Measurements from ENCODE around the gene IER2. TPM values are rescaled to one million over a fixed set of nuclear protein-coding genes. Genes with fewer than 3 reads are reported as not detected.

IER2 gene
- total RNA-seq, 1 experiment from 2014 or later = 80.4 TPM

DNA sequence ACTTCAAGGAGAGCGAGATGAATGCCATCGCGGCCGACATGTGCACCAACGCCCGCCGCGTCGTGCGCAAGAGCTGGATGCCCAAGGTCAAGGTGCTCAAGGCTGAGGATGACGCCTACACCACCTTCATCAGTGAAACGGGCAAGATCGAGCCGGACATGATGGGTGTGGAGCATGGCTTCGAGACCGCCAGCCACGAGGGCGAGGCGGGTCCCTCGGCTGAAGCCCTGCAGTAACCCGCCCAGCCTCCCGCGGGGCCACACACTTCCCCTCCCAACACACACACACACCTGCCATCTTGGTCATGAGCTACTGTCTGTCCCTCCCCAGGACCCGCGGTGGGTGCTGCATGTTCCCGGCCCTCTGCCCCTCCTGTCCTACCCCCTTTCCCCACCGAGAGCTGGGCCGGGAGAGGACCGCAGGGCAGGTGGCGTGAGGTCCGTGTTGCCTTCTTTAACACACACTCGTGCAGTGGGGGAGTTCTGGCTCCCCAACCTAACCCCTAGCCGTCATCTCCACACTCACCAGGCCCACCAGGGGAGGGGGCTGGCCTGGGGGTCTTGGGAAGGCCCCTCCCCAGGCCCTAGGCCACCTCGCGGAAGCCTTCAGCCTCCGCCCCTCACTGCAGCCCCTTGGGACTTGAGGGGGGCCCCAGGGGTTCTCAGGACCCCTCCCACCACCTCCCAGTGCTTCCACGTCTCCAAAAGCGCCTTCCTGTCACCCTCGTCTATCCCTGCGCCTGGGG lies 11.9 kb upstream of the IER2 start:
- H3K27ac ChIP-seq (ENCODE audit: low read length) = no peak overlapping the region
- POLR2A ChIA-PET = no interaction called here
- no peaks in the 10 kb centered on the region; the same call in 1 of the 2 replicates for H3K36me3 ChIP-seq (ENCODE audit: control insufficient read depth, insufficient read depth, low read length)
- TF ChIP-seq REST (IDR thresholded peaks at IDR 0.05; ENCODE audit: insufficient read depth in 1 of 2, low read depth in 2 of 2, low read length in 1 of 2) (no peak), SIN3A (IDR thresholded peaks at IDR 0.05; ENCODE audit: borderline replicate concordance, insufficient read depth, low read depth, low read length) (no peak), POLR2AphosphoS5 (IDR thresholded peaks at IDR 0.05; ENCODE audit: low read depth, low read length) (no peak), TCF7L2 (IDR thresholded peaks at IDR 0.05; ENCODE audit: low read depth, low read length) (no peak)
- TF ChIP-seq, protein P1, sequence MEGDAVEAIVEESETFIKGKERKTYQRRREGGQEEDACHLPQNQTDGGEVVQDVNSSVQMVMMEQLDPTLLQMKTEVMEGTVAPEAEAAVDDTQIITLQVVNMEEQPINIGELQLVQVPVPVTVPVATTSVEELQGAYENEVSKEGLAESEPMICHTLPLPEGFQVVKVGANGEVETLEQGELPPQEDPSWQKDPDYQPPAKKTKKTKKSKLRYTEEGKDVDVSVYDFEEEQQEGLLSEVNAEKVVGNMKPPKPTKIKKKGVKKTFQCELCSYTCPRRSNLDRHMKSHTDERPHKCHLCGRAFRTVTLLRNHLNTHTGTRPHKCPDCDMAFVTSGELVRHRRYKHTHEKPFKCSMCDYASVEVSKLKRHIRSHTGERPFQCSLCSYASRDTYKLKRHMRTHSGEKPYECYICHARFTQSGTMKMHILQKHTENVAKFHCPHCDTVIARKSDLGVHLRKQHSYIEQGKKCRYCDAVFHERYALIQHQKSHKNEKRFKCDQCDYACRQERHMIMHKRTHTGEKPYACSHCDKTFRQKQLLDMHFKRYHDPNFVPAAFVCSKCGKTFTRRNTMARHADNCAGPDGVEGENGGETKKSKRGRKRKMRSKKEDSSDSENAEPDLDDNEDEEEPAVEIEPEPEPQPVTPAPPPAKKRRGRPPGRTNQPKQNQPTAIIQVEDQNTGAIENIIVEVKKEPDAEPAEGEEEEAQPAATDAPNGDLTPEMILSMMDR (IDR thresholded peaks at IDR 0.05) = no peak
- no peaks in the 10 kb centered on the region for H3K4me1 ChIP-seq (ENCODE audit: control insufficient read depth, insufficient read depth, low read length)
- DNase-seq (ENCODE audit: low read depth, low spot score) (no peak), ATAC-seq (no peak)
- in situ Hi-C loops (cut with HindIII; ENCODE audit: low pct_unique_long_range_greater_than_20kb, low sequenced_read_pairs) (no loop called here), intact Hi-C loops (cut with micrococcal nuclease; ENCODE audit: unreplicated experiment) (no loop called here)
- no peaks in the 10 kb centered on the region for H3K9me3 ChIP-seq (ENCODE audit: control insufficient read depth, insufficient read depth, low read depth, low read length)
- BruUV-seq (replicated peaks) = TSS peak; percentile 51
- H3K27me3 ChIP-seq (ENCODE audit: control insufficient read depth, insufficient read depth, low read length) = no peaks in the 10 kb centered on the region
- H3K4me3 ChIP-seq (ENCODE audit: low read depth in 2 of 2, low read length in 2 of 2) = no peak overlapping the region
- CTCF ChIA-PET = no interaction called here

DNA sequence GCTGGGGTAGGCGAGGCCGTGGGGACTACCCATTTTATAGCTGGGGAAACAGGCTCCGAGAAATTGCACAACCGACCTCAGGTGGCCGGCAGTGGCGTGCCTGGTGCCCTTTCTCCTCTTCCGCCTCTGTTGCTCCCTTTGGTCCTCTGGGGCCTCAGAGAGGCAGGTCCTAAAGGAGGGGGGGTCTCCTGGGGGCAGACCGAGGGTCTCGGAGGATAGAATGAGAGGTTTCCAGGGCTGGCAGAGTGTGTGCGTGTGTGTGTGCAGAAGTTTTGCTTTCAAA lies 11.4 kb upstream of the IER2 start:
- DNase-seq (ENCODE audit: low read depth, low spot score) = no peak

More for the DNA sequence above, 11.4 kb upstream of the IER2 start:
- H3K27me3 ChIP-seq (ENCODE audit: control insufficient read depth, insufficient read depth, low read length) = no peaks in the 10 kb centered on the region
- TF ChIP-seq TCF7L2 (IDR thresholded peaks at IDR 0.05; ENCODE audit: low read depth, low read length) (no peak), REST (IDR thresholded peaks at IDR 0.05; ENCODE audit: insufficient read depth in 1 of 2, low read depth in 2 of 2, low read length in 1 of 2) (no peak), SIN3A (IDR thresholded peaks at IDR 0.05; ENCODE audit: borderline replicate concordance, insufficient read depth, low read depth, low read length) (no peak), POLR2AphosphoS5 (IDR thresholded peaks at IDR 0.05; ENCODE audit: low read depth, low read length) (no peak)
- TF ChIP-seq, protein P1 (IDR thresholded peaks at IDR 0.05) = no peak
- H3K4me3 ChIP-seq (ENCODE audit: low read depth in 2 of 2, low read length in 2 of 2) = no peak overlapping the region
- H3K36me3 ChIP-seq (ENCODE audit: control insufficient read depth, insufficient read depth, low read length) = no peaks in the 10 kb centered on the region; the same call in 1 of the 2 replicates
- ChIA-PET POLR2A (no interaction called here), CTCF (no interaction called here)
- H3K9me3 ChIP-seq (ENCODE audit: control insufficient read depth, insufficient read depth, low read depth, low read length) = no peaks in the 10 kb centered on the region
- H3K4me1 ChIP-seq (ENCODE audit: control insufficient read depth, insufficient read depth, low read length) = no peaks in the 10 kb centered on the region
- no TSS peak for BruUV-seq (replicated peaks)
- no peak for ATAC-seq
- intact Hi-C loops (cut with micrococcal nuclease; ENCODE audit: unreplicated experiment) = no loop called here
- H3K27ac ChIP-seq (ENCODE audit: low read length) = no peak overlapping the region
- in situ Hi-C loops (cut with HindIII; ENCODE audit: low pct_unique_long_range_greater_than_20kb, low sequenced_read_pairs) = no loop called here
